Liver (tissue), 3 donors: ENCODE measurements around the gene P4HA2.

Source experiments
- EGR1 ChIP-seq, 2 donors: IDR thresholded peaks; 2 replicates each; pipeline ENCODE4 v1.6.1; 2016 to 2018; ENCODE audit warnings: antibody characterized with exemption in 2 of 2, low read depth in 2 of 2
- FOXA1 ChIP-seq: IDR thresholded peaks from 2 replicates; pipeline ENCODE4 v1.6.1; 2016; ENCODE audit warnings: antibody characterized with exemption
- JUND ChIP-seq, 2 donors: IDR thresholded peaks; 2 replicates each; pipeline ENCODE4 v1.6.1; 2016; ENCODE audit warnings: antibody characterized with exemption in 2 of 2
- RXRA ChIP-seq, 2 donors: IDR thresholded peaks; 2 replicates each; pipeline ENCODE4 v1.6.1; 2017 to 2018; ENCODE audit warnings: antibody characterized with exemption in 2 of 2, mild to moderate bottlenecking in 1 of 2
- TAF1 ChIP-seq: conservative IDR thresholded peaks from 2 replicates; pipeline ENCODE4 v1.6.1; 2016; ENCODE audit warnings: antibody characterized with exemption, mild to moderate bottlenecking
- YY1 ChIP-seq: IDR thresholded peaks from 2 replicates; pipeline ENCODE4 v1.6.1; 2016; ENCODE audit warnings: antibody characterized with exemption, mild to moderate bottlenecking
- TF ChIP-seq, protein P1 (sequence below): fragments of 150-350 bp; IDR thresholded peaks from 2 replicates; pipeline ENCODE4 v1.5.1; 2017; ENCODE audit warnings: improper control_type of control experiment, low read depth, low read length; ENCODE audit not compliant: missing input control
- TF ChIP-seq, protein P2 (sequence below): IDR thresholded peaks from 2 replicates; pipeline ENCODE4 v1.6.1; 2016; ENCODE audit warnings: antibody characterized with exemption, mild to moderate bottlenecking
- donor health status: healthy.
- donor health status: healthy.

DNA sequence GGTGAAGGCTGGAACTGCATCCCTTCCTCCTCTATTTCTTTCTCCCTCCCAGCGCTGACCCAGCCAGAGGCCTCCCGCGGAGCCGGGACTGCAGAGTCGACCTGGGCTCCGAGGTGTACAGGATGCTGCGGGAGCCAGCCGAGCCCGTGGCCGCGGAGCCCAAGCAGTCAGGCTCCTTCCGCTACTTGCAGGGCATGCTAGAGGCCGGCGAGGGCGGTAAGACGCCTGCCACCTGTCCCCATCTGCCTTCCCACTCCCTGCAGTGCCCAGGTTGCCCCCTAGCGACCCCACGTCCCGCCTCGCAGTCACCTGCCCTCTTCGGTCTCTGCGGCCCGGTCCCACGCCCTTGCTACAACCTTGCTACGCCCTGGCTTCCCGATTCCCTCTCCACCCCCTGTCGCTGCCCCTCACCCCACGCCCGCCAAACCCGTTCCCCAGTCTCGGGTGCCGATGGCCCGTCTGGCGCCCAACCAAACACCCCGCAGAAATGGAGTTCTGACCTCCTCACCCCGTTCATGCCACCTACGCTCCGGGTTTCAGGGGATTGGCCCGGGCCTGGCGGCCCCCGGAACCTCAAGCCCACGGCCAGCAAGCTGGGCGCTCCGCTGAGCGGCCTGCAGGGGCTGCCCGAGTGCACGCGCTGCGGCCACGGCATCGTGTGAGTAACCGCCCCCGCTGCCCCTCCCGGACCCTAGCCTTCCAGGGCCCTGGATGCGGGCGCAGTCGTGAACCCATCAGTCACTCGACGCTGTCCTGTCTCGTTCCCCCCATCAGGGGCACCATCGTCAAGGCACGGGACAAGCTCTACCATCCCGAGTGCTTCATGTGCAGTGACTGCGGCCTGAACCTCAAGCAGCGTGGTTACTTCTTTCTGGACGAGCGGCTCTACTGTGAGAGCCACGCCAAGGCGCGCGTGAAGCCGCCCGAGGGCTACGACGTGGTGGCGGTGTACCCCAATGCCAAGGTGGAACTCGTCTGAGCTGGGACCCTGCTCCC, 43.9 kb upstream of the P4HA2 start:
- TF ChIP-seq, protein P1, sequence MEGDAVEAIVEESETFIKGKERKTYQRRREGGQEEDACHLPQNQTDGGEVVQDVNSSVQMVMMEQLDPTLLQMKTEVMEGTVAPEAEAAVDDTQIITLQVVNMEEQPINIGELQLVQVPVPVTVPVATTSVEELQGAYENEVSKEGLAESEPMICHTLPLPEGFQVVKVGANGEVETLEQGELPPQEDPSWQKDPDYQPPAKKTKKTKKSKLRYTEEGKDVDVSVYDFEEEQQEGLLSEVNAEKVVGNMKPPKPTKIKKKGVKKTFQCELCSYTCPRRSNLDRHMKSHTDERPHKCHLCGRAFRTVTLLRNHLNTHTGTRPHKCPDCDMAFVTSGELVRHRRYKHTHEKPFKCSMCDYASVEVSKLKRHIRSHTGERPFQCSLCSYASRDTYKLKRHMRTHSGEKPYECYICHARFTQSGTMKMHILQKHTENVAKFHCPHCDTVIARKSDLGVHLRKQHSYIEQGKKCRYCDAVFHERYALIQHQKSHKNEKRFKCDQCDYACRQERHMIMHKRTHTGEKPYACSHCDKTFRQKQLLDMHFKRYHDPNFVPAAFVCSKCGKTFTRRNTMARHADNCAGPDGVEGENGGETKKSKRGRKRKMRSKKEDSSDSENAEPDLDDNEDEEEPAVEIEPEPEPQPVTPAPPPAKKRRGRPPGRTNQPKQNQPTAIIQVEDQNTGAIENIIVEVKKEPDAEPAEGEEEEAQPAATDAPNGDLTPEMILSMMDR: no peak
- TF ChIP-seq EGR1 (IDR thresholded peaks at IDR 0.05; ENCODE audit: low read depth in 2 of 2) (no peak), FOXA1 (no peak), JUND (IDR thresholded peaks at IDR 0.05) (no peak), TAF1 (no peak), YY1 (no peak), RXRA (IDR thresholded peaks at IDR 0.05) (no peak)
- TF ChIP-seq, protein P2, sequence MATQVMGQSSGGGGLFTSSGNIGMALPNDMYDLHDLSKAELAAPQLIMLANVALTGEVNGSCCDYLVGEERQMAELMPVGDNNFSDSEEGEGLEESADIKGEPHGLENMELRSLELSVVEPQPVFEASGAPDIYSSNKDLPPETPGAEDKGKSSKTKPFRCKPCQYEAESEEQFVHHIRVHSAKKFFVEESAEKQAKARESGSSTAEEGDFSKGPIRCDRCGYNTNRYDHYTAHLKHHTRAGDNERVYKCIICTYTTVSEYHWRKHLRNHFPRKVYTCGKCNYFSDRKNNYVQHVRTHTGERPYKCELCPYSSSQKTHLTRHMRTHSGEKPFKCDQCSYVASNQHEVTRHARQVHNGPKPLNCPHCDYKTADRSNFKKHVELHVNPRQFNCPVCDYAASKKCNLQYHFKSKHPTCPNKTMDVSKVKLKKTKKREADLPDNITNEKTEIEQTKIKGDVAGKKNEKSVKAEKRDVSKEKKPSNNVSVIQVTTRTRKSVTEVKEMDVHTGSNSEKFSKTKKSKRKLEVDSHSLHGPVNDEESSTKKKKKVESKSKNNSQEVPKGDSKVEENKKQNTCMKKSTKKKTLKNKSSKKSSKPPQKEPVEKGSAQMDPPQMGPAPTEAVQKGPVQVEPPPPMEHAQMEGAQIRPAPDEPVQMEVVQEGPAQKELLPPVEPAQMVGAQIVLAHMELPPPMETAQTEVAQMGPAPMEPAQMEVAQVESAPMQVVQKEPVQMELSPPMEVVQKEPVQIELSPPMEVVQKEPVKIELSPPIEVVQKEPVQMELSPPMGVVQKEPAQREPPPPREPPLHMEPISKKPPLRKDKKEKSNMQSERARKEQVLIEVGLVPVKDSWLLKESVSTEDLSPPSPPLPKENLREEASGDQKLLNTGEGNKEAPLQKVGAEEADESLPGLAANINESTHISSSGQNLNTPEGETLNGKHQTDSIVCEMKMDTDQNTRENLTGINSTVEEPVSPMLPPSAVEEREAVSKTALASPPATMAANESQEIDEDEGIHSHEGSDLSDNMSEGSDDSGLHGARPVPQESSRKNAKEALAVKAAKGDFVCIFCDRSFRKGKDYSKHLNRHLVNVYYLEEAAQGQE: no peak
